Cerebellar cortex (tissue), 1 donor: ENCODE results near the gene GBP3.
"Not testable (repeated sequence)": the region's sequence is repeated elsewhere in the genome, so short reads cannot be mapped to it uniquely, and the experiment has no call there.

Experiments
- DNase-seq: peaks from one replicate; pipeline ENCODE4 v3.0.0-alpha.2; 2015; ENCODE audit warnings: low spot score

The GBP3 gene, protein sequence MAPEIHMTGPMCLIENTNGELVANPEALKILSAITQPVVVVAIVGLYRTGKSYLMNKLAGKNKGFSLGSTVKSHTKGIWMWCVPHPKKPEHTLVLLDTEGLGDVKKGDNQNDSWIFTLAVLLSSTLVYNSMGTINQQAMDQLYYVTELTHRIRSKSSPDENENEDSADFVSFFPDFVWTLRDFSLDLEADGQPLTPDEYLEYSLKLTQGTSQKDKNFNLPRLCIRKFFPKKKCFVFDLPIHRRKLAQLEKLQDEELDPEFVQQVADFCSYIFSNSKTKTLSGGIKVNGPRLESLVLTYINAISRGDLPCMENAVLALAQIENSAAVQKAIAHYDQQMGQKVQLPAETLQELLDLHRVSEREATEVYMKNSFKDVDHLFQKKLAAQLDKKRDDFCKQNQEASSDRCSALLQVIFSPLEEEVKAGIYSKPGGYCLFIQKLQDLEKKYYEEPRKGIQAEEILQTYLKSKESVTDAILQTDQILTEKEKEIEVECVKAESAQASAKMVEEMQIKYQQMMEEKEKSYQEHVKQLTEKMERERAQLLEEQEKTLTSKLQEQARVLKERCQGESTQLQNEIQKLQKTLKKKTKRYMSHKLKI

GRCh38 chr1:89022167-89022959 is at the start of gene GBP3:
Gene GBP3, minus strand, starts transcription at chr1:89022866. Its CDS starts 2,145 bp downstream, at chr1:89020721.
- no peak for DNase-seq

DNA sequence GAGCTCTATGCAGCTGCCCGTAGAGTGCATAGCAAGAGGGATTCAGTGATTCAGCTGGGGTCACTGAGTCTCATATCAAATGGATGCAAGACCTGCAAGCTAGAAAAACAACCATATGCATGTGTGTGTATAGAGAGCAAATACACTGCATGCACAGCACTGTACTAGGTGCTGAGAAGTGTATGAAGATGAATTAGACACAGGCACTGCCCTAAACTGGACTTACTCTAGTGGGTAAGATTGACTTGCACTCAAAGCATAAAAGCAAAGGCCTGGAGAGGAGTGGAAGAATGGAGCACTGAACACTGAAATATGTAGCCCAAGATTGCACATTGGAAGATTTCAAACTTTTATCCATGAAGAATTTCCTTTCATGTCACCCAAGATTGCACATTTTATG is 47.8 kb upstream of the GBP3 start:
- no peak for DNase-seq

- no peak for DNase-seq
Measured at GRCh38 chr1:89069951-89070350, 47.3 kb upstream of the GBP3 start.

- no peak for DNase-seq
Measured at GRCh38 chr1:89068291-89068690, 45.6 kb upstream of the GBP3 start.

DNA sequence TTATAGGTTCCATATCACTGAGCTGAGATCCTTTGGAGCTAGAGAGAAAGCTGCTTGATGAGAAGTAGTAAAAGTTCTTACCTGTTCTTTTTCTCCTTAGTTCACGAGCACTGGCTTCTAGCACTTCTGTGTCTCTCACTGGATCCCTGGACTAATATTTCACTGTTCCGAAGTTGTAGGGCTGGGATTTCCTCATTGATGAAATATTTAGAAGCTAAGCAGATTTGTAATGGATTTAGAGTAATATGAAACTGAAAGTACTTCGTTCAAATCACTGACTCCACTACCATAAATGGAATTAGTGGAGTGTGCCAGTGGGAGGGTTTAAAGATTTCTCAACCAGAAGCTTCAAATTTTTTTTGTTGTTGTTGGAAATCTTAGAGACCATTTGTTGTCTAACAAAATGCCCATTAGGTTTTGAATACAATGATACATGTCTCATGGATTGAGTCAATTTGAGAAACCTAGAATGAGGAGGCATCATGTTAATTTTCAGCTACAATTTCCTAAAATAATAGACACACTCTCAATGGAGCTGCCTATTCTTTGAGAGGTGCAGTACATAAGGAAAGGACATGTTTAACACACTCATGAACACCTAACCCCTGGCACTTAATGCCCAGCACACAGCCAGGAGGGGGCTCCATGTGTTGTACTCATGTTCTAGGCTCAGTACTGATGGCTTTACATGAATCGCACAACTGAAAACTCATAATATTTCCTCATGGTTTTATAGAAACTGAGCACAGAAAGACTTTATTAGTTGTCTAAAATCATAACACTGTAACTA is 42.6 kb upstream of the GBP3 start, which contains the start of gene GBP1:
Gene GBP1 (minus strand): TSS at position 130 of the 790 bp plus-strand sequence. CDS start 1,974 bp downstream, outside the sequence.
- no peak for DNase-seq

- no peak for DNase-seq
Measured at GRCh38 chr1:89064632-89065031, 42.0 kb upstream of the GBP3 start.

DNA sequence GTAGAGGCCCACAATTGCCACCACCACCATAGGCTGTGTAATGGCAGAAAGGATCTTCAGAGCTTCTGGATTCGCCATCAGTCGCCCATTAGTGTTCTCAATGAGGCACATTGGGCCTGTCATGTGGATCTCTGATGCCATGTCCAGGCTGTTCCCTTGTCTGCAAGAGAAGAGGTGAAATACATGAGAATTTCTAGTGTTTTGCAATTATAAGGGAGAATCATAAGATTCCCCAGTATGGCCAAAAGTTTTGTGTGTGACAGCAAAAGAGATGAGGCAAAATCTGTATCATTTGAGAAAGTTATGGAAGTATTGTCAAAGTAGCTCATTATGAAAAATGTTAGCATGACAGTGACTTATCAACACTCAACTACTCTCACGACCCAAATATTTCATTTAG is 40.4 kb upstream of the GBP3 start:
- DNase-seq, result no peak

- DNase-seq, result no peak
Measured at GRCh38 chr1:89060091-89060490, 37.4 kb upstream of the GBP3 start.

- DNase-seq, result no peak
Measured at GRCh38 chr1:89051955-89052312, 29.3 kb upstream of the GBP3 start.

DNA sequence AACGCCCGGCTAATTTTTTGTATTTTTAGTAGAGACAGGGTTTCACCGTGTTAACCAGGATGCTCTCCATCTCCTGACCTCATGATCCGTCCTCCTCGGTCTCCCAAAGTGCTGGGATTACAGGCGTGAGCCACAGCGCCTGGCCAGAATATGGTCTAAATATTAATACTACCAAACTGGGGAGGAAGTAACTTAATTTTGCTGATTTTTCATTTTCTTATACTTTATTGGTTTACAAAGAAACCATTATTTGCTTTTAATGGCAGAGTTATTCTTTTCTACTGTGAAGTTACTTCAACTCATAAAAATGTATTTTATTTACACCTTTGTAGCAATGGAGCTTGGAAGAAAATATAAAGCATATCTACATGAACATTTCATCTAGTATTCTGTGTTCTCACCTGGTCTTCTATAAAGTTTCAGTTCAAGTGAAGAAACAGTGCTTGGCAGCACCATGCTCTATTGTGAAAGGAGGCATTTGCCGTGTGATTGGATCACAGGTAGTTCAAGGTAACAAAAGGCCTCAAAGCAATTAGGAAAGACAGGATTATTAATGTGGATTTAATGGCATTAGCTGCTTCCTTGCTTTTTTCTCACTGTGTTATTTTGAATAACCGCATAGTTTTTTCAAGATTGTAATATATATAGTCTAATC is 28.8 kb upstream of the GBP3 start:
- no peak for DNase-seq

DNA sequence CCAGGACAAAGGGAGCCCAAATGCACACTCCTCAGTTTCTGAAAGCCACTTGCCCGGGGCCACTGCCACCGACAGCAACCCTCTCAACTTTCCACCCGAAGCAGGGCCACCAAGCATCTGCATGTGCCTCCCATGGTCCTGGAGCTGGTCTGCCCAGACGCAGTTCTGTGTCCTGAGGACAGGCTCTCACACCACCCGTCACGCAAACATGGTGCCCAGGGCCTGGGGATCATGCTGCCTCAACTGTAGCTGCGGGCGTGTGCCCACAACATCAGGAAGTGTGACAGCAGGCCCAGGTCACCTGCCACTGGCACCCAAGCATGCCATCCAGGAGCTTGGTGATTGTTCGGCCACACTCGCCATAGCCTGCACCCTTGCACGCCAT is 28.0 kb upstream of the GBP3 start:
- no peak for DNase-seq

DNA sequence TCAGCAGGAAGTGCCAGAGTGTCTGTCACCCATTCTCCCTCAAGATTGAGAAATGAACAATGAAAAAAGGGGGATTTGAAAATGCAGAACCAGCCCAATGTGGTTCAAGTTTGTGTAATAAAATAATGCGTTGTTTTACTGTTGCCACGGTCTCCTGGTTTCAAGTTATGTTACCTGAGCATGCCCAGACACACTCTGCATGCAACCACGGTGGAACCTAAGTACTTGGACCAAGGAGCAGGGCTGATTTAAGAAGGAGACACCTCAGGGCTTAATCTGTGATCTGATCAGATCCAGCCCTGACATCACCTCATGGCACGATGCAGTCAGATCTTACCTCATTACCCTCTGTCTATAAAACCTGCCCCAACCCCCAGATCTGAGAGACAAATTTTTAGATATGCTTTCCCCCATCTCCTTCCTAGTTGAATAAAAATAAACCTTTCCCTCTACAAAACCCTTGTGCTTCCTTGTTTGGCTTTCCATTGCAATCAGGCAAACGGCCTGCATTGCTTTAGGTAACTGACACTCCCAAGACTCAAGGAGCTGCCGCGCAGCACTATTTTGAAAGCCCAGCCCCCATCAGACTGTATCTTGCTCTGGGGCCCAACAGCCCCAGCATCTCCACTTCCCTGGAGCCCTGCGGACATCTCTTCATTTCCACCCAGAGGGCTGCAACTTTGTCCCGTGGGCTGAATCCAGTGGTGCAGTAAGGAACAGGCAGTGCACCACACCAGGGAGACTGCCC is 27.4 kb upstream of the GBP3 start:
- DNase-seq, result not testable (repeated sequence)

DNA sequence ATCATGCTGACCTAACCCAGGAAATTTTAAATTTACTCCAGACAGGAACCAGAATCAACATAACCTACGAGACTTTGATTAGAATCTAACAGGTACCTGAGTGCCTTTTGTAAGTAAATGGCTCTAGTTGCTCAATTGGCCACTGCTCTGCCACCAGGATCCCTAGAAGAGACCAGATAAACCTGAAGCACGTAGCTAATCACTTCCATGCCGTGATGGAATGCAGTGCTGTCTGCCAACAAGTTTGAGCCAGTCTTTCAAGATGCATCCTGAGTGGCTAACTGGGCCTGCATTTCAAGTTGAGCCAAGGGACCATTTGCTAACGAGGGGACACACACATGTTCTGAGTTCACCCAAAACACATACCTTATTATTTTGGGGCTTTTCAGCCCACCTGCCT is 26.5 kb upstream of the GBP3 start:
- not testable (repeated sequence) for DNase-seq

- DNase-seq, result no peak
Measured at GRCh38 chr1:89047734-89048133, 25.1 kb upstream of the GBP3 start.

DNA sequence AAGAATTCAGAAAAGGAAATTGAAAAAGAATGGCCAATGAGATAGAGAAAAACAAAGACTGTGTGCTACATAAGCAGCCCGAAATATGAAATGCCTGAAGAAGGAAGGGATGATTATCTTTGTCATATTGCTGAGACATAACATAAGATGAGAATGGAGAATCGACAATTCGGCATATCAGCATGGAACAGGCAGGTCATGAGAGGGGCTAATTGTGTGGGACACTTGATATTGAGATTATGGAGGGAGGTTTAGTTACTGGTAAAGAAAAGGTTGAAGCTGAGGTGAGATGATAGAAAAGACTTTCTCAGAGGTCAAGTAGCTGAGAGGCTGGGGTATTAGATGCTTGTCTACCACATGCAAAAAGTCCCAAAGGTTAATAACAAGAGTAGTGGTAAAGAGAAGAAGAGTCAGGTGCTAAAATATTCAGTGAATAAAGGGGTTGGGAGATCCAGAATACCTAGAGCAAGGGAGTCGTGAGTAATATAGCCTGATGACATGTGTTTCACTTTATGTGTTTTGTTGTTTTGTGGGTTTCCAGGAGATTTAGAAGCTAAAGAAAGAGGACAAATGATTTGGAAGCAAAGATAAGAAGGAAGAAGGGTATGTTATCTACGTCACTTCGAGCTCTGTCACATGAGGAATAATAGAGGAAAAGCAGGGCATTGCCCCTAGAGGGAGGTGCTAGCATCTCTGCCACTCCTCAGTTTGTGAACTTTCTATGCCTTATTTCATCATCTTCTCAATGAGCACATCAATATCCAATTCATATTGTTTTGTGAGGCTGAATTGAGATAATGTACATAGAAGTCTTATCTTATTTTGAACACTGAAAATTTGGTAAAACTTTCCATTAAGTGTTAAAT is 23.9 kb upstream of the GBP3 start:
- not testable (repeated sequence) for DNase-seq

GRCh38 chr1:89044970-89045721 is 22.5 kb upstream of the GBP3 start:
- DNase-seq, result no peak

DNA sequence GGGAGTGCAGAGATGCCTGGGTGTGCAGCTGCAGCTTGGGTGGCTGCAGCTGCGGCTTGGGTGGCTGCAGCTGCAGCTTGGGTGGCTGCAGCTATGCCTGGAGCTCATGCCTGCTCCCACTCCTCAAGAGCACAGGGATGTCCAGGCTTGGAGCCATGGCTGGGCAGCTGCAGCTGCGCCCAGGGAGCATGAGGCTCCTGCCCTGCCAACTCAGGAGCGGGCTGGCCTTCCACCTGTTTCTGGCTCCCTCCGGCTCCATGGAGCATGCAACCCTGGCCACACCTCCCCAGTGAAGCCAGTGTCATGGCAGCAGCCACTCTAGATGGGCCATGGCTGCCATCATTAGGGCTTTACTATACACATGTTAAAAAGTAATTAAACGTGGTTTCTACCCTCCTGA is 21.3 kb upstream of the GBP3 start:
- DNase-seq, result no peak

DNA sequence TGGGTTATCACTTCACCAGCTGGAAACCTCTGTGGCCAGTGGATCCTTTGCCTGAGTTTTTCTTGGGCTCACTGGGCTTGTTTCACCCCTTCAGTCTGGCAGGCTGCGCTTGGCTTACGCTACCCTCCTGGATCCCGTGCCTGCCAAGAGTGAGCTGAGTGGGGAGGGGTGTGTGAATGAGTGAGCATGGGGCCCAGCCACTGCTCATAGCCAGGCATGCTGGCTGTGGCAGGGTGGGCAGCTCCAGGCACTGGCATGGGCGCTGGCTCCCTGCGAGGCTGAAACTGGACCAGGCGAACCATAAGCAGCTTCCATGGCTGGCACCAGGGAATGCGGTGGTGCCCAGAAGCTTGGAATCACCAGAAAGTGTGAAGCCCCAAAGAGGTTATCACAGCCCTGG is 19.8 kb upstream of the GBP3 start:
- no peak for DNase-seq

DNA sequence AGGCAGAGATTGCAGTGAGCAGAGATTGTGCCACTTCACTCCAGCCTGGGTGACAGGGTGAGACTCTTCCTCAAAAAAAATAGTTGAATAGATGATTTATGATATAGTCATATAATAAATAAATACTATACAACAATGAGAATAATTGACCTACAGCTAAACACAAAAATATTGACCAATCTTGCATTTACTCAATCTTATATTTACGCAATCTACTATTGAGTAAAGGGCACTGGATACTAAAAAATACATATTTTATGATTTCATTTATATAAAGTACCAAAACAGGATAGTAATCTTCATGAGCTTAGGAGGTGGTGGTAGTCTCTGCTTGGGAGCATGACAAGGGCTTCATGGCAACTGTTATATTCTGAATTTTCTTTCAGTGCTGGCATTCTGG is 19.1 kb upstream of the GBP3 start:
- DNase-seq, result no peak
